Smooth muscle cell of bladder (primary cell): Measurements from ENCODE around the gene NRG3. TPM values are rescaled to one million over a fixed set of nuclear protein-coding genes. Genes with fewer than 3 reads are reported as not detected.

Source experiments
- total RNA-seq: library from RNA; depleted of rRNA; stranded (reverse); fragments of >200 nt; gene quantifications from 2 replicates; pipeline ENCODE4 v1.2.3, GENCODE V29; 2014

Gene NRG3
- not detected in 2 replicates for total RNA-seq

GRCh38 chr10:81874875-81875466 lies at the start of gene NRG3:
Gene NRG3 (plus strand): TSS chr10:81875194.

